ENCODE data around the gene KCNG2.

DNA sequence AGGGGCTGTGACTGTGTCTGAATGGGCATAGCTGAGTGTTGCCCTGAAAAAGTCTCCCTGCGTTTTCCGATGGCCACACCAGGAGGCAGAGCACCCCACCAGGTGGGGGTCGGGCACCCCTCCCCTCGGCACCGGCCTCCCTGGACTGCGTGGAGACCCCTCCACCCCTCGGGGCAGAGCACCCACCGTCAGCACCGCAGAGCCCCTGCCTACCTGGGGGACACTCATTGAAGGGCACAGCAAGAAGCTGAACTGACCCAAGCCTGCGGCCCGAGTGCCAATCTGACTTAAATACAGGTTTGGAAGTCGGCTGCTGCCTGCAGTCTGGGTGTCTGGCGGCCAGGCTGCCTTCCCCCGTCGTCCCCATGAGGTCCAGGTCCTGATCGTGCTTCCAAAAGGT is 69.9 kb downstream of the KCNG2 start:
- TF ChIP-seq EZH2 (IDR thresholded peaks at IDR 0.05) = no peak
- TF ChIP-seq, protein P1, sequence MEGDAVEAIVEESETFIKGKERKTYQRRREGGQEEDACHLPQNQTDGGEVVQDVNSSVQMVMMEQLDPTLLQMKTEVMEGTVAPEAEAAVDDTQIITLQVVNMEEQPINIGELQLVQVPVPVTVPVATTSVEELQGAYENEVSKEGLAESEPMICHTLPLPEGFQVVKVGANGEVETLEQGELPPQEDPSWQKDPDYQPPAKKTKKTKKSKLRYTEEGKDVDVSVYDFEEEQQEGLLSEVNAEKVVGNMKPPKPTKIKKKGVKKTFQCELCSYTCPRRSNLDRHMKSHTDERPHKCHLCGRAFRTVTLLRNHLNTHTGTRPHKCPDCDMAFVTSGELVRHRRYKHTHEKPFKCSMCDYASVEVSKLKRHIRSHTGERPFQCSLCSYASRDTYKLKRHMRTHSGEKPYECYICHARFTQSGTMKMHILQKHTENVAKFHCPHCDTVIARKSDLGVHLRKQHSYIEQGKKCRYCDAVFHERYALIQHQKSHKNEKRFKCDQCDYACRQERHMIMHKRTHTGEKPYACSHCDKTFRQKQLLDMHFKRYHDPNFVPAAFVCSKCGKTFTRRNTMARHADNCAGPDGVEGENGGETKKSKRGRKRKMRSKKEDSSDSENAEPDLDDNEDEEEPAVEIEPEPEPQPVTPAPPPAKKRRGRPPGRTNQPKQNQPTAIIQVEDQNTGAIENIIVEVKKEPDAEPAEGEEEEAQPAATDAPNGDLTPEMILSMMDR (IDR thresholded peaks at IDR 0.05) = no peak
- no peak for TF ChIP-seq EZH2phosphoT487 (IDR thresholded peaks at IDR 0.05)

Measured in neural progenitor cell (in vitro differentiated cells).